Measurements from ENCODE around the gene PLXDC1. TPM values are rescaled to one million over a fixed set of nuclear protein-coding genes. Genes with fewer than 3 reads are reported as not detected.

The PLXDC1 gene
- total RNA-seq, 1 experiment from 2014 or later = not detected

DNA sequence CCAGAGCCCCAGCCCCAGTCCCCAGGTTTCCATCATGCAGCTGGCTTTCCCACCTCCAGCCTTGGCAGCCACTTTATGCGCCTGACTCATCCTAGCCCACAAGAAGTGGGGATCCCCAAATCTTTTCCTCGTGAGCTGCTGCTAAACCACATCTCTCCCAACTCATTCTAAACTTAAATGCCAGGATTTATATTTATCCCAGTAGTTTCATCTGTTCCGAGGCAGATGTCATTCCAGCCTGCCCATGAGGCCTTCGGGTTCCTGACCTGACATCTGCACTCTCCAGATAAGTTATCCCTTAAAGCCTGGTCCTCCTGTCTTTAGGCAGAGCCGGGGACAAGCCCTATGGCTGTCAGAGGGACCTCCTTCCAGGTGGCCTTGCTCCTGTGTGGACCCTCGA lies 16.6 kb downstream of the PLXDC1 start:
- no peaks in the 10 kb centered on the region for H3K27me3 ChIP-seq (ENCODE audit: control insufficient read depth, insufficient read depth, low read length)
- DNase-seq (ENCODE audit: low read depth, low spot score) (no peak), ATAC-seq (no peak)
- H3K9me3 ChIP-seq (ENCODE audit: control insufficient read depth, insufficient read depth, low read depth, low read length) = no peaks in the 10 kb centered on the region
- H3K27ac ChIP-seq (ENCODE audit: low read length) = no peak overlapping the region
- H3K4me1 ChIP-seq (ENCODE audit: control insufficient read depth, insufficient read depth, low read length) = no peaks in the 10 kb centered on the region
- ChIA-PET CTCF (interaction anchor here (0.6 kb wide), 1 partner anchor 46 kb away, joined by 5 read pairs; no protein-coding TSS in a partner anchor), POLR2A (no interaction called here)
- no TSS peak for BruUV-seq (replicated peaks)
- TF ChIP-seq, protein P1, sequence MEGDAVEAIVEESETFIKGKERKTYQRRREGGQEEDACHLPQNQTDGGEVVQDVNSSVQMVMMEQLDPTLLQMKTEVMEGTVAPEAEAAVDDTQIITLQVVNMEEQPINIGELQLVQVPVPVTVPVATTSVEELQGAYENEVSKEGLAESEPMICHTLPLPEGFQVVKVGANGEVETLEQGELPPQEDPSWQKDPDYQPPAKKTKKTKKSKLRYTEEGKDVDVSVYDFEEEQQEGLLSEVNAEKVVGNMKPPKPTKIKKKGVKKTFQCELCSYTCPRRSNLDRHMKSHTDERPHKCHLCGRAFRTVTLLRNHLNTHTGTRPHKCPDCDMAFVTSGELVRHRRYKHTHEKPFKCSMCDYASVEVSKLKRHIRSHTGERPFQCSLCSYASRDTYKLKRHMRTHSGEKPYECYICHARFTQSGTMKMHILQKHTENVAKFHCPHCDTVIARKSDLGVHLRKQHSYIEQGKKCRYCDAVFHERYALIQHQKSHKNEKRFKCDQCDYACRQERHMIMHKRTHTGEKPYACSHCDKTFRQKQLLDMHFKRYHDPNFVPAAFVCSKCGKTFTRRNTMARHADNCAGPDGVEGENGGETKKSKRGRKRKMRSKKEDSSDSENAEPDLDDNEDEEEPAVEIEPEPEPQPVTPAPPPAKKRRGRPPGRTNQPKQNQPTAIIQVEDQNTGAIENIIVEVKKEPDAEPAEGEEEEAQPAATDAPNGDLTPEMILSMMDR (IDR thresholded peaks at IDR 0.05) = no peak
- no peak for TF ChIP-seq TCF7L2 (IDR thresholded peaks at IDR 0.05; ENCODE audit: low read depth, low read length)
- TF ChIP-seq SIN3A (IDR thresholded peaks at IDR 0.05; ENCODE audit: borderline replicate concordance, insufficient read depth, low read depth, low read length) = no peak
- no peak for TF ChIP-seq REST (IDR thresholded peaks at IDR 0.05; ENCODE audit: insufficient read depth in 1 of 2, low read depth in 2 of 2, low read length in 1 of 2)
- TF ChIP-seq POLR2AphosphoS5 (IDR thresholded peaks at IDR 0.05; ENCODE audit: low read depth, low read length) = no peak
- no peaks in the 10 kb centered on the region for H3K36me3 ChIP-seq (ENCODE audit: control insufficient read depth, insufficient read depth, low read length)
- no peak overlapping the region for H3K4me3 ChIP-seq (ENCODE audit: low read depth in 2 of 2, low read length in 2 of 2)
- in situ Hi-C loops (cut with HindIII; ENCODE audit: low pct_unique_long_range_greater_than_20kb, low sequenced_read_pairs) = no loop called here
- intact Hi-C loops (cut with micrococcal nuclease; ENCODE audit: unreplicated experiment) = no loop called here

- in situ Hi-C loops (cut with HindIII; ENCODE audit: low pct_unique_long_range_greater_than_20kb, low sequenced_read_pairs) (no loop called here), intact Hi-C loops (cut with micrococcal nuclease; ENCODE audit: unreplicated experiment) (no loop called here)
Observed at GRCh38 chr17:39132192-39132610, 19.2 kb downstream of the PLXDC1 start.

More at GRCh38 chr17:39132192-39132610, 19.2 kb downstream of the PLXDC1 start:
- Histone ChIP-seq H3K36me3 (ENCODE audit: control insufficient read depth, insufficient read depth, low read length) (no peaks in the 10 kb centered on the region), H3K27ac (ENCODE audit: low read length) (no peak overlapping the region), H3K4me1 (ENCODE audit: control insufficient read depth, insufficient read depth, low read length) (no peaks in the 10 kb centered on the region), H3K9me3 (ENCODE audit: control insufficient read depth, insufficient read depth, low read depth, low read length) (no peaks in the 10 kb centered on the region), H3K4me3 (ENCODE audit: low read depth in 2 of 2, low read length in 2 of 2) (no peak overlapping the region), H3K27me3 (ENCODE audit: control insufficient read depth, insufficient read depth, low read length) (no peaks in the 10 kb centered on the region)
- CTCF ChIA-PET = no interaction called here
- POLR2A ChIA-PET = no interaction called here
- BruUV-seq (replicated peaks) = no TSS peak
- ATAC-seq (no peak), DNase-seq (ENCODE audit: low read depth, low spot score) (no peak)
- TF ChIP-seq TCF7L2 (IDR thresholded peaks at IDR 0.05; ENCODE audit: low read depth, low read length) = no peak
- no peak for TF ChIP-seq POLR2AphosphoS5 (IDR thresholded peaks at IDR 0.05; ENCODE audit: low read depth, low read length)
- no peak for TF ChIP-seq REST (IDR thresholded peaks at IDR 0.05; ENCODE audit: insufficient read depth in 1 of 2, low read depth in 2 of 2, low read length in 1 of 2)
- TF ChIP-seq SIN3A (IDR thresholded peaks at IDR 0.05; ENCODE audit: borderline replicate concordance, insufficient read depth, low read depth, low read length) = no peak
- TF ChIP-seq, protein P1 (IDR thresholded peaks at IDR 0.05) = no peak

All from Panc1 (cell line).